Measurements from ENCODE around the gene FCRL1. TPM values are rescaled to one million over a fixed set of nuclear protein-coding genes. Genes with fewer than 3 reads are reported as not detected.

FCRL1 gene
- total RNA-seq, 1 donor from 2014 or later, result not detected

- Mint-ChIP-seq H3K27ac (ENCODE audit: unreplicated experiment) (no peak overlapping the region), H3K9me3 (ENCODE audit: unreplicated experiment) (no peaks in the 10 kb centered on the region), H3K27me3 (ENCODE audit: unreplicated experiment) (peaks cover 1% of the 10 kb centered on the region), H3K4me1 (ENCODE audit: unreplicated experiment) (peaks cover 3% of the 10 kb centered on the region), H3K4me3 (ENCODE audit: unreplicated experiment) (no peak overlapping the region), H3K36me3 (ENCODE audit: low read depth, unreplicated experiment) (no peaks in the 10 kb centered on the region)
- peak; percentile 17 for DNase-seq (ENCODE audit: low spot score)
- peak; percentile 19 for TF ChIP-seq CTCF (IDR thresholded peaks at IDR 0.05; ENCODE audit: unreplicated experiment)
These were observed 46.2 kb downstream of the FCRL1 start for GRCh38 chr1:157773493-157774350.

DNA sequence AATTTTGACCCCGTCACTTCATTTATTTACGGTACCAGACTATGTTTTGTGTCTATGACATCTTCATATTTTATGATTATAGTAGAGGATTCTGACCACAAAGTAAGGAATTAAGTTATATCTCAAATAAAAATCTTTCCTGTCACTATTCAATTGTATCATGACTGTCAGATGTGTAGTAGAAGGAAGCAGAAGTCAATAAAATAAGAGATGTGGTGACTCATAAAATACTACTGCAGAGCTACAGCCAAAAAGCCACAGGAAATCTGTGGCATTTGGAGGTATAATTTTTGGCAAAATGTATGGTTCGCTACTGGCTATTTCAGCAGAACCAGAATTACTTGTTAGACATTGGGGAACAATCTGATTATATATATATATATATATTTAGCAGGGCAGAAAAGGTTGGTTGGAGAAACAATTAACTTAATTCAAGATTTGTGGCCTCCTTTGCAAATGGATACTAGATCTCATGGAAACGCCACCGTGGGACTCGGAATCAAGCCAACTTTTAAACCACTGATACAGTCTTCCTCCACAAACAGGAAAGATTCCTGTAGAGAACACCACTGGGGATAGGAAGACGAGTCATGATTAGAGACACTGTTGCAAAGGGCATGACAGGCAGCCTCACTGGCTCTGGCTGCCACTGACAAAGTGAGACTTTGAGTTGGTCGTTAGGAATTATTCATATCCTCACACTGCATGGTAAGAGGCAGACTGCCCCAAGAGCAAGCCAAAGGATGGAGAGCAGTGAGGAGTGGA, 48.1 kb downstream of the FCRL1 start:
- H3K4me1 Mint-ChIP-seq (ENCODE audit: unreplicated experiment), result peaks cover 3% of the 10 kb centered on the region
- no peak overlapping the region for H3K27ac Mint-ChIP-seq (ENCODE audit: unreplicated experiment)
- H3K4me3 Mint-ChIP-seq (ENCODE audit: unreplicated experiment), result no peak overlapping the region
- H3K36me3 Mint-ChIP-seq (ENCODE audit: low read depth, unreplicated experiment), result no peaks in the 10 kb centered on the region
- no peaks in the 10 kb centered on the region for H3K9me3 Mint-ChIP-seq (ENCODE audit: unreplicated experiment)
- no peak for DNase-seq (ENCODE audit: low spot score)
- no peak for TF ChIP-seq CTCF (IDR thresholded peaks at IDR 0.05; ENCODE audit: unreplicated experiment)
- H3K27me3 Mint-ChIP-seq (ENCODE audit: unreplicated experiment), result peaks cover 1% of the 10 kb centered on the region

DNA sequence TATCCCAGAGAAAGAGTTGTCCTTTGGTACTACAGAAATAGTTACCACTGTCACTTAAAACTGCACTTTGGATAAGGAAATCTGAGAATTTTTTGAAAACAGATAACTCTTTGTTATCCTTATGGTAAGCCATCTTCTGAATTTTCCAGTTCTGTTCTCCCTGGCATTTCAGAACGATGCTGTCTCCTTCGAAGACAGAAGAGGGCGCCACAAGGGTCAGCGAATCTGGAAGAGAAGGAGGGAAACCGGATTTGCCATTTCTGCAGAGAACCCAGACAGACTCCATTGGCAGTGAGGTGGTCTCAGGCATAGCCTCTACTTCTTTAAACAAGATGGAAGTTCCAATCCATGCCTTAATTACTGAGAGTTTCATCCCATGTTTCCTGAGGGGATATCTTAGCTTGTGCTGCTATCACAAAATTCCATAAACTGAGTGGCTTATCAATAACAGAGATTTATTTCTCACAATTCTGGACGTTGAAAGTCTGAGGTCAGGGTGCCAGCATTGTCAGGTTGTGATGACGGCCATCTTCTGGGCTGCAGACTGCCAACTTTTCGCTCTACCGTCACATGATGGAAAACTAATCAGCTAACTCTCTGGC, 49.4 kb downstream of the FCRL1 start:
- DNase-seq (ENCODE audit: low spot score), result peak; percentile 14
- no peak overlapping the region for H3K27ac Mint-ChIP-seq (ENCODE audit: unreplicated experiment)
- peaks cover 3% of the 10 kb centered on the region for H3K4me1 Mint-ChIP-seq (ENCODE audit: unreplicated experiment)
- peak; percentile 30 for TF ChIP-seq CTCF (IDR thresholded peaks at IDR 0.05; ENCODE audit: unreplicated experiment)
- H3K4me3 Mint-ChIP-seq (ENCODE audit: unreplicated experiment), result no peak overlapping the region
- H3K9me3 Mint-ChIP-seq (ENCODE audit: unreplicated experiment), result no peaks in the 10 kb centered on the region
- no peaks in the 10 kb centered on the region for H3K36me3 Mint-ChIP-seq (ENCODE audit: low read depth, unreplicated experiment)
- peaks cover 1% of the 10 kb centered on the region for H3K27me3 Mint-ChIP-seq (ENCODE audit: unreplicated experiment)

- no peak for TF ChIP-seq CTCF (IDR thresholded peaks at IDR 0.05; ENCODE audit: unreplicated experiment)
- Mint-ChIP-seq H3K27ac (ENCODE audit: unreplicated experiment) (no peak overlapping the region), H3K4me3 (ENCODE audit: unreplicated experiment) (no peak overlapping the region), H3K36me3 (ENCODE audit: low read depth, unreplicated experiment) (no peaks in the 10 kb centered on the region), H3K27me3 (ENCODE audit: unreplicated experiment) (peaks cover 1% of the 10 kb centered on the region), H3K4me1 (ENCODE audit: unreplicated experiment) (no peaks in the 10 kb centered on the region), H3K9me3 (ENCODE audit: unreplicated experiment) (no peaks in the 10 kb centered on the region)
- no peak for DNase-seq (ENCODE audit: low spot score)
These were observed 53.1 kb downstream of the FCRL1 start for GRCh38 chr1:157766792-157767191.
